Measurements from ENCODE around the gene LRRC40. TPM values are rescaled to one million over a fixed set of nuclear protein-coding genes. Genes with fewer than 3 reads are reported as not detected.
"Not testable (repeated sequence)": the region's sequence is repeated elsewhere in the genome, so short reads cannot be mapped to it uniquely, and the experiment has no call there.

Gene LRRC40
- polyA plus RNA-seq, 1 experiment = 5.0 TPM

DNA sequence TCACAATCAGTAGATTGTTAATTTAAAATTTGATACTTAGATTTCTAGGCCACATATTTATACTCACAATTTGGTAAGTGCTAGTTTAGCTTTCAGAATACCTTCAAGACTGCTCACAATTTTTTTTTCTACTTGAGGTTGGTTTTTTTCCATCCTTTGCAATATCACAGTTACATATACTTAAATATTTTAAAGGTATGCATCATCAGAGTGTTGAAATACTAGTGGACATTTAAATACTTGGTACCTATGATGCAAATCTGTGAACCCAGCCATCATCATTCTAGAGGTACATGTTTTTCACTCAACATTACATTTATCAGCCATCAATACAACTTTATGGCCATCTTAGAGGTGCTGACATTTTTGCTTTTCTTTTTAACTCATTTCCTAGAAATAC lies 6.2 kb upstream of the LRRC40 start:
- TF ChIP-seq, protein P1, sequence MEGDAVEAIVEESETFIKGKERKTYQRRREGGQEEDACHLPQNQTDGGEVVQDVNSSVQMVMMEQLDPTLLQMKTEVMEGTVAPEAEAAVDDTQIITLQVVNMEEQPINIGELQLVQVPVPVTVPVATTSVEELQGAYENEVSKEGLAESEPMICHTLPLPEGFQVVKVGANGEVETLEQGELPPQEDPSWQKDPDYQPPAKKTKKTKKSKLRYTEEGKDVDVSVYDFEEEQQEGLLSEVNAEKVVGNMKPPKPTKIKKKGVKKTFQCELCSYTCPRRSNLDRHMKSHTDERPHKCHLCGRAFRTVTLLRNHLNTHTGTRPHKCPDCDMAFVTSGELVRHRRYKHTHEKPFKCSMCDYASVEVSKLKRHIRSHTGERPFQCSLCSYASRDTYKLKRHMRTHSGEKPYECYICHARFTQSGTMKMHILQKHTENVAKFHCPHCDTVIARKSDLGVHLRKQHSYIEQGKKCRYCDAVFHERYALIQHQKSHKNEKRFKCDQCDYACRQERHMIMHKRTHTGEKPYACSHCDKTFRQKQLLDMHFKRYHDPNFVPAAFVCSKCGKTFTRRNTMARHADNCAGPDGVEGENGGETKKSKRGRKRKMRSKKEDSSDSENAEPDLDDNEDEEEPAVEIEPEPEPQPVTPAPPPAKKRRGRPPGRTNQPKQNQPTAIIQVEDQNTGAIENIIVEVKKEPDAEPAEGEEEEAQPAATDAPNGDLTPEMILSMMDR (IDR thresholded peaks at IDR 0.05; ENCODE audit: insufficient read depth, low read depth, low read length) = no peak
- Histone ChIP-seq H3K27me3 (ENCODE audit: control insufficient read depth, insufficient read depth, low read length) (no peaks in the 10 kb centered on the region), H3K4me3 (ENCODE audit: low read depth, low read length) (no peak overlapping the region), H3K36me3 (ENCODE audit: control insufficient read depth, insufficient read depth, low read length) (no peaks in the 10 kb centered on the region; the same call in 1 of the 2 replicates)
- ChIA-PET POLR2A (no interaction called here), CTCF (interaction anchor here (0.6 kb wide), 1 partner anchor 10 kb away, joined by 3 read pairs; the partner anchor contains the start of gene SRSF11)
- DNase-seq (ENCODE audit: low read depth) = no peak

- TF ChIP-seq, protein P1 (IDR thresholded peaks at IDR 0.05; ENCODE audit: insufficient read depth, low read depth, low read length) = no peak
- Histone ChIP-seq H3K27me3 (ENCODE audit: control insufficient read depth, insufficient read depth, low read length) (no peaks in the 10 kb centered on the region), H3K36me3 (ENCODE audit: control insufficient read depth, insufficient read depth, low read length) (no peaks in the 10 kb centered on the region; the same call in 1 of the 2 replicates), H3K4me3 (ENCODE audit: low read depth, low read length) (no peak overlapping the region)
- CTCF ChIA-PET = interaction anchor here (0.6 kb wide), 2 partner anchors 11 to 87 kb away, joined by 3 to 4 read pairs; partner anchors contain the start of gene SRSF11
- no peak for DNase-seq (ENCODE audit: low read depth)
- POLR2A ChIA-PET = no interaction called here
Measured at GRCh38 chr1:70210820-70211219, 5.4 kb upstream of the LRRC40 start.

- Histone ChIP-seq H3K27me3 (ENCODE audit: control insufficient read depth, insufficient read depth, low read length) (no peaks in the 10 kb centered on the region), H3K36me3 (ENCODE audit: control insufficient read depth, insufficient read depth, low read length) (no peaks in the 10 kb centered on the region; the same call in 1 of the 2 replicates), H3K4me3 (ENCODE audit: low read depth, low read length) (no peak overlapping the region)
- no peak for DNase-seq (ENCODE audit: low read depth)
- ChIA-PET POLR2A (no interaction called here), CTCF (interaction anchor here (0.9 kb wide), 1 partner anchor 13 kb away, joined by 3 read pairs; the partner anchor contains the start of gene SRSF11)
- TF ChIP-seq, protein P1 (IDR thresholded peaks at IDR 0.05; ENCODE audit: insufficient read depth, low read depth, low read length) = no peak
Measured at GRCh38 chr1:70208292-70208691, 2.9 kb upstream of the LRRC40 start.

DNA sequence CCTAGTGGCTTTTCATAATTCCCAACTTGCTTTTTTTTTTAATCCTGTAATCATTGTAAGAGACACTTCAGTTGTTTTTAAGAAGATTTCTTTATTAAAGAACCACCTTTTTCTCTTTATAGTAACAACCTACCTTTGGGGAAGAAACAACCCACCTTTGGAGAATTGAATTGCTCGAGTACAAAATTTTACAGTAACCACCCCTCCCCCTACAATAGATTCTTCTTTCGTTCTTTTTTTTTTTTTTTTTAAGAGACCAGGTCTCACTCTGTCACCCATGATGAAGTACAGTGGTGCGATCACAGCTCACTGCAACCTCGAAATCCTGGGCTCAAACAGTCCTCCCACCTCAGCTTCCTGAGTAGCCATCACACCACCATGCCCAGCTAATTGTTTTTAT lies 2.1 kb upstream of the LRRC40 start:
- no peaks in the 10 kb centered on the region; the same call in 1 of the 2 replicates for H3K36me3 ChIP-seq (ENCODE audit: control insufficient read depth, insufficient read depth, low read length)
- H3K4me3 ChIP-seq (ENCODE audit: low read depth, low read length) = no peak overlapping the region
- DNase-seq (ENCODE audit: low read depth) = no peak
- H3K27me3 ChIP-seq (ENCODE audit: control insufficient read depth, insufficient read depth, low read length) = no peaks in the 10 kb centered on the region
- ChIA-PET CTCF (no interaction called here), POLR2A (no interaction called here)
- TF ChIP-seq, protein P1 (IDR thresholded peaks at IDR 0.05; ENCODE audit: insufficient read depth, low read depth, low read length) = no peak

DNA sequence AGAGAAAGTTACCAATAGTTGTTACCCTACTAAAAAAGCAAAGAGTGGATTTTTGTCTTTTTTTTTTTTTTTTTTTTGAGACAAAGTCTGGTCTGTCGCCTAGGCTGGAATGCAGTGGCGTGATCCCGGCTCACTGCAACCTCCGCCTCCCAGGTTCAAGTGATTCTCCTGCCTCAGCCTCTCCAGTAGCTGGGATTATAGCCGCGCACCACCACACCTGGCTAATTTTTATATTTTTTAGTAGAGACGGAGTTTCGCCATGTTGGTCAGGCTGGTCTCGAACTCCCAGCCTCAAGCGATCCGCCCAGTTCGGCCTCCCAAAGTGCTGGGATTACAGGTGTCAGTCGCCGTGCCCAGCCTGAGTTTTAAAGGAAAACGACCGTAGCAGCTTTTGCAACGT lies 1.5 kb upstream of the LRRC40 start:
- POLR2A ChIA-PET; H3K36me3 ChIP-seq (ENCODE audit: control insufficient read depth, insufficient read depth, low read length); DNase-seq (ENCODE audit: low read depth); CTCF ChIA-PET; H3K27me3 ChIP-seq (ENCODE audit: control insufficient read depth, insufficient read depth, low read length): not testable (repeated sequence)
- peak overlapping the region; percentile 97 for H3K4me3 ChIP-seq (ENCODE audit: low read depth, low read length)

- TF ChIP-seq, protein P1 (IDR thresholded peaks at IDR 0.05; ENCODE audit: insufficient read depth, low read depth, low read length) = no peak
- Histone ChIP-seq H3K36me3 (ENCODE audit: control insufficient read depth, insufficient read depth, low read length) (no peaks in the 10 kb centered on the region; the same call in 1 of the 2 replicates), H3K4me3 (ENCODE audit: low read depth, low read length) (peak overlapping the region; percentile 97), H3K27me3 (ENCODE audit: control insufficient read depth, insufficient read depth, low read length) (no peaks in the 10 kb centered on the region)
- no peak for DNase-seq (ENCODE audit: low read depth)
- ChIA-PET CTCF (no interaction called here), POLR2A (no interaction called here)
Measured at GRCh38 chr1:70205071-70205433, 327 bp downstream of the LRRC40 start.

All from BJ (cell line).